ENCODE measurements around the gene NNAT. TPM values are rescaled to one million over a fixed set of nuclear protein-coding genes. Genes with fewer than 3 reads are reported as not detected.

NNAT gene
- total RNA-seq, 1 experiment from 2014 or later = not detected

DNA sequence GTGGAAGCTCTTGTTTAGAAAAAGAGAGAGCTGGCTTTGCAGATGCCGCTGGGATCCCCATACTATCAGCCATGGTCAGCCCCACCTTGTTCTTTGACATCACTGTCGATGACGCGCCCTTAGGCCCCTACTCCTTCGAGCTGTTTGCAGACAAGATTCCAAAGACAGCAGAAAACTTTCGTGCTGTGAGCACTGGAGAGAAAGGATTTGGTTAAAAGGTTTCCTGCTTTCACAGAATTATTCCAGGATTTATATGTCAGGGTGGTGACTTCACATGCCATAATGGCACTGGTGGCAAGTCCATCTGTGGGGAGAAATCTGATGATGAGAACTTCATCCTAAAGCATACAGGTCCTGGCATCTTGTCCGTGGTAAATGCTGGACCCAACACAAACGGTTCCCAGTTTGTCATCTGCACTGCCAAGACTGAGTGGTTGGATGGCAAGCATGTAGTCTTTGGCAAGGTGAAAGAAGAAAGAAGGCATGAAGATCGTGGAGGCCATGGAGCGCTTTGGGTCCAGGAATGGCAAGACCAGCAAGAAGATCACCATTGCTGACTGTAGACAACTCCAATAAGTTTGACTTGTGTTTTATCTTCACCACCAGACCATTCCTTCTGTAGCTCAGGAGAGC is 9.0 kb downstream of the NNAT start:
- Histone ChIP-seq H2AFZ (no peak overlapping the region), H3K79me2 (ENCODE audit: low read depth) (peaks cover 31% of the 10 kb centered on the region), H3F3A (ENCODE audit: insufficient read depth, low read depth) (peaks cover 10% of the 10 kb centered on the region), H3K27ac (no peak overlapping the region), H3K27me3 (ENCODE audit: insufficient read depth, low read depth) (no peaks in the 10 kb centered on the region), H3K4me2 (no peak overlapping the region), H3K9me3 (ENCODE audit: insufficient read depth, low read depth) (no peaks in the 10 kb centered on the region), H3K4me3 (no peak overlapping the region), H3K4me1 (replicated peaks; ENCODE audit: insufficient read depth) (peaks cover 25% of the 10 kb centered on the region), H3K9me2 (ENCODE audit: insufficient read depth) (no peaks in the 10 kb centered on the region), H3K36me3 (ENCODE audit: low read depth) (no peaks in the 10 kb centered on the region), H4K20me1 (ENCODE audit: insufficient read depth) (peaks cover 9% of the 10 kb centered on the region)
- TF ChIP-seq EZH2 (IDR thresholded peaks at IDR 0.05; ENCODE audit: low read depth) = no peak
- TF ChIP-seq, protein P1, sequence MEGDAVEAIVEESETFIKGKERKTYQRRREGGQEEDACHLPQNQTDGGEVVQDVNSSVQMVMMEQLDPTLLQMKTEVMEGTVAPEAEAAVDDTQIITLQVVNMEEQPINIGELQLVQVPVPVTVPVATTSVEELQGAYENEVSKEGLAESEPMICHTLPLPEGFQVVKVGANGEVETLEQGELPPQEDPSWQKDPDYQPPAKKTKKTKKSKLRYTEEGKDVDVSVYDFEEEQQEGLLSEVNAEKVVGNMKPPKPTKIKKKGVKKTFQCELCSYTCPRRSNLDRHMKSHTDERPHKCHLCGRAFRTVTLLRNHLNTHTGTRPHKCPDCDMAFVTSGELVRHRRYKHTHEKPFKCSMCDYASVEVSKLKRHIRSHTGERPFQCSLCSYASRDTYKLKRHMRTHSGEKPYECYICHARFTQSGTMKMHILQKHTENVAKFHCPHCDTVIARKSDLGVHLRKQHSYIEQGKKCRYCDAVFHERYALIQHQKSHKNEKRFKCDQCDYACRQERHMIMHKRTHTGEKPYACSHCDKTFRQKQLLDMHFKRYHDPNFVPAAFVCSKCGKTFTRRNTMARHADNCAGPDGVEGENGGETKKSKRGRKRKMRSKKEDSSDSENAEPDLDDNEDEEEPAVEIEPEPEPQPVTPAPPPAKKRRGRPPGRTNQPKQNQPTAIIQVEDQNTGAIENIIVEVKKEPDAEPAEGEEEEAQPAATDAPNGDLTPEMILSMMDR (conservative IDR thresholded peaks at IDR 0.05) = no peak
- DNase-seq = no peak
- no TSS peak for BruUV-seq (replicated peaks)
- intact Hi-C loops (cut with micrococcal nuclease; ENCODE audit: unreplicated experiment) = loop anchor here (5.0 kb wide), 2 partner anchors 123 to 148 kb away; no protein-coding TSS in a partner anchor
- ChIA-PET POLR2A (ENCODE audit: unreplicated experiment) (no interaction called here), CTCF (no interaction called here)

DNA sequence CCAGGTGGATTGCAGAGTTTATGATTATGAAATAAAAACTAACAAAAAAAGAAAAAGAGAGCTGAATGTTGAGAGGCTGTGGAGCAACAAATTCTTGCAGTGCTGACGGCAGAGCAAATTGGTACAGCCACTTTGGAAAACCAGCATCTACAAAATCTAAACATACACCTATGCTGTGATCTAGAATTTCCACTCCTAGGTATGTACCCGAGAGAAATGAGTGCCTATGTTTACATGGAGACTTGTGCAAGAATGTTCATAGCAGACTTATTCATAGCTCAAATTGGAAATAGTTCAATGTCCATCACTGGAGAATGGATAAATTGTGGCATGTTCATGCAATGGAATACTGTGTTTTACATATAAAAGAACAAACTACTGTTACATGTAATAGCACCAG is 9.6 kb downstream of the NNAT start:
- CTCF ChIA-PET = interaction anchor here (0.7 kb wide), 1 partner anchor 990 kb away, joined by 8 read pairs; no protein-coding TSS in a partner anchor
- Histone ChIP-seq H3K4me1 (replicated peaks; ENCODE audit: insufficient read depth) (peaks cover 19% of the 10 kb centered on the region), H4K20me1 (ENCODE audit: insufficient read depth) (peaks cover 3% of the 10 kb centered on the region), H3F3A (ENCODE audit: insufficient read depth, low read depth) (peaks cover 7% of the 10 kb centered on the region; the same call in 1 of the 2 replicates), H3K27me3 (ENCODE audit: insufficient read depth, low read depth) (no peaks in the 10 kb centered on the region), H3K27ac (no peak overlapping the region), H3K4me2 (no peak overlapping the region), H3K79me2 (ENCODE audit: low read depth) (peaks cover 25% of the 10 kb centered on the region), H3K9me2 (ENCODE audit: insufficient read depth) (no peaks in the 10 kb centered on the region), H3K4me3 (no peak overlapping the region), H2AFZ (no peak overlapping the region), H3K36me3 (ENCODE audit: low read depth) (no peaks in the 10 kb centered on the region), H3K9me3 (ENCODE audit: insufficient read depth, low read depth) (no peaks in the 10 kb centered on the region)
- intact Hi-C loops (cut with micrococcal nuclease; ENCODE audit: unreplicated experiment) = no loop called here
- no peak for TF ChIP-seq EZH2 (IDR thresholded peaks at IDR 0.05; ENCODE audit: low read depth)
- TF ChIP-seq, protein P1 (conservative IDR thresholded peaks at IDR 0.05) = no peak
- DNase-seq = no peak
- POLR2A ChIA-PET (ENCODE audit: unreplicated experiment) = no interaction called here
- no TSS peak for BruUV-seq (replicated peaks)

DNA sequence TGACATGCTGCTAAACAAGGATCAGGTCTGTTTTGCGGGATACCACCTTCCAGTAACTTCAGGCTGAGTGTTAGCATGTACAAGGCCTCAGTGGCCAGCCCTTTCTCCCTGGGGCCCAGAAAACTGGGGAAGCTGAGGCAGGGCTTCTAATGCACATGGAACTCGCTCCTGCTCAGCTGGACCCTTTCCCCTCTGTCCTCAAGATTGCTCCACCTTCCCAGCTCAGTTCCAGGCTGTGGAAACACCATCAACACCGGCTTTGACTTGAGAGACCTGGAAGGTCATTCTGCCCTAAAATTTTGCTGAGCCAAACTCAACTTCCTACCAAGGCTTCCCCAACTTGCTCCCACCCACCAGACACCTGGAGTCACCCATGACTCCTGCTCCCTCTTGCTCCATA is 10.8 kb downstream of the NNAT start:
- Histone ChIP-seq H3K9me3 (ENCODE audit: insufficient read depth, low read depth) (no peaks in the 10 kb centered on the region), H3F3A (ENCODE audit: insufficient read depth, low read depth) (peaks cover under 1% of the 10 kb centered on the region; the same call in 1 of the 2 replicates), H3K27me3 (ENCODE audit: insufficient read depth, low read depth) (no peaks in the 10 kb centered on the region), H3K79me2 (ENCODE audit: low read depth) (peaks cover 13% of the 10 kb centered on the region), H2AFZ (no peak overlapping the region), H3K36me3 (ENCODE audit: low read depth) (no peaks in the 10 kb centered on the region), H3K27ac (no peak overlapping the region), H3K4me3 (no peak overlapping the region), H3K4me1 (replicated peaks; ENCODE audit: insufficient read depth) (peaks cover 9% of the 10 kb centered on the region), H3K4me2 (no peak overlapping the region), H3K9me2 (ENCODE audit: insufficient read depth) (no peaks in the 10 kb centered on the region), H4K20me1 (ENCODE audit: insufficient read depth) (no peaks in the 10 kb centered on the region)
- CTCF ChIA-PET = no interaction called here
- intact Hi-C loops (cut with micrococcal nuclease; ENCODE audit: unreplicated experiment) = no loop called here
- POLR2A ChIA-PET (ENCODE audit: unreplicated experiment) = no interaction called here
- DNase-seq = no peak
- TF ChIP-seq EZH2 (IDR thresholded peaks at IDR 0.05; ENCODE audit: low read depth) = no peak
- TF ChIP-seq, protein P1 (conservative IDR thresholded peaks at IDR 0.05) = no peak
- no TSS peak for BruUV-seq (replicated peaks)

Data from PC-9 (cell line).